Measurements from ENCODE around the gene PTPRU. TPM values are rescaled to one million over a fixed set of nuclear protein-coding genes. Genes with fewer than 3 reads are reported as not detected.

PTPRU gene
- polyA plus RNA-seq, 4 donors, result 10.1 to 20.1 (median 12.5) TPM

GRCh38 chr1:29243023-29243870 is 6.9 kb downstream of the PTPRU start:
- no peak for DNase-seq (ENCODE audit: low read depth in 4 of 4, low spot score in 3 of 4)

DNA sequence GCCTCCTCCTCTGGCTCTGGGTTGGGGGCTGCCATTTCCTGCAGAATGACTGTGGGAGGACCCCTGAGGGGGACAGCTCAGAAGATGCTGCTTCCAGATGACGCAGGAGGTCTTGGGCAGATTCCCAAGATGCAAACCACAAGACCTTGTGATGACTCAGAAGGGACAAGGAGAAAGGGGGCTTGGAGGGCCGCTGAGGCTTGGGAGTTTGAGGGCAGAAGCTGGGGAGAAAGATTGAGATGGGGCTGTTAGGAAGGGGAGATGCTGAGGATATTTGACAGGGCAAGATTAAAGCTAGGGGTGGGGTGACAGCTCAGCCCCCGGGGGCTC is 7.5 kb downstream of the PTPRU start:
- DNase-seq (ENCODE audit: low read depth in 4 of 4, low spot score in 3 of 4), result no peak

- DNase-seq (ENCODE audit: low read depth in 4 of 4, low spot score in 3 of 4), result no peak
These were observed 8.9 kb downstream of the PTPRU start for GRCh38 chr1:29245261-29245660.

- no peak for DNase-seq (ENCODE audit: low read depth in 4 of 4, low spot score in 3 of 4)
These were observed 9.6 kb downstream of the PTPRU start for GRCh38 chr1:29245876-29246275.

GRCh38 chr1:29247044-29247443 is 10.7 kb downstream of the PTPRU start:
- DNase-seq (ENCODE audit: low read depth in 4 of 4, low spot score in 3 of 4), result no peak

DNA sequence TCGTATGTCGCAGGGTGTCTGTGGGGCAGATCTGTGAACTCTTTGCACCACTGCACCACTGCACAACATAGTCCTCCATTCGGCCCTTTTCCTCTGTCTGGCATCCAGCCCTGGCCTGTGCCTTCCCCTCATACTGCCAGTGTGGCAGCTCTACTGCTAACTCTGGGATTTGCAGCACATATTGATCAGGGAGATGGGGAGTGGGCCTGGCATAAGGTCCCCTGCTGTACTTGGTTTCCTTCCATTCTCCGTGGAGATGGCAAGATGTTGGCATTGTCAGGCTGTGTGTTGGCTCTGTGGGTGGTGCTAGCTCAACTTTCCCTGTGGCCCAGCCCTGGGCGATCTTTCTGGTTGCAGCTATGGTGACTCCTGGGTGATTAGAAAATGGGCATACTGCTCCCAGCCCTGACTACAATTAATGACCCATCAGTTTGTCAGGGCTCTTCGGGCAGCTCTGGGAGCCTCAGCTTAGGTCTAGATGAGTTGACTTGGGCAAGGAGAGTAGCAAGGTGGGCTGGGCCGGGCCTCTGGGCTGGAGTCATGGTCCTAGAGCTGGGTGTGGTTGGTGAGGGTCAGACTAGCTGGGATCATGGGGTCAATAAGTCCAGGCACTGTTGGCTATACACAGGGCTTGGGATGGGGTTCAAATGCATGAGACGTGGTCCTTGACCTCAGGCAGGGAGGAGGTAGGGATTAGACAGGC is 11.4 kb downstream of the PTPRU start:
- DNase-seq (ENCODE audit: low read depth in 4 of 4, low spot score in 3 of 4), result no peak

- DNase-seq (ENCODE audit: low read depth in 4 of 4, low spot score in 3 of 4), result no peak
These were observed 12.1 kb downstream of the PTPRU start for GRCh38 chr1:29248409-29248808.

- DNase-seq (ENCODE audit: low read depth in 4 of 4, low spot score in 3 of 4), result no peak
These were observed 12.9 kb downstream of the PTPRU start for GRCh38 chr1:29249170-29249691.

- no peak for DNase-seq (ENCODE audit: low read depth in 4 of 4, low spot score in 3 of 4)
These were observed 13.7 kb downstream of the PTPRU start for GRCh38 chr1:29249951-29250581.

GRCh38 chr1:29251164-29252124 is 15.1 kb downstream of the PTPRU start:
- DNase-seq (ENCODE audit: low read depth in 4 of 4, low spot score in 3 of 4), result no peak

- DNase-seq (ENCODE audit: low read depth in 4 of 4, low spot score in 3 of 4), result no peak
These were observed 16.9 kb downstream of the PTPRU start for GRCh38 chr1:29253180-29253579.

DNA sequence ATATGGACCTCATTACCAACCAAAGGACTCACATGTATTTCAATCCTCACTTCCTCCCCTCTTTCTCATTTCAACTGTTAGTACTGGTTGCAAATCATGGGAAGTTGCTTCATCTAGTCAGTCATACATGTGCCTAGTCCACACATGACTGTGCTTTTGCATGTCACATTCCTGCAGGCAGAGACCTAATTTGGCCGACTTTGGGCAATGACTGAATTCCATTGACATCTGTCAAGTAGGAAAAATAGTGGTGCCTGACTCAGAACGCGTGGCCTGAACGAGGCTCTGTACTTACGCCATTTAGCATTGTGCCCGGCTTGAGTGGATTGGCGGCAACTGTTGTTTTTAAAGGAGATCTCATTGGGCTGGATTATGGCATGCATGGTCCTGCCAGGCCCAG is 18.0 kb downstream of the PTPRU start:
- no peak for DNase-seq (ENCODE audit: low read depth in 4 of 4, low spot score in 3 of 4)

GRCh38 chr1:29255134-29255666 is 18.9 kb downstream of the PTPRU start:
- no peak for DNase-seq (ENCODE audit: low read depth in 4 of 4, low spot score in 3 of 4)

- no peak for DNase-seq (ENCODE audit: low read depth in 4 of 4, low spot score in 3 of 4)
These were observed 20.1 kb downstream of the PTPRU start for GRCh38 chr1:29256394-29256793.

DNA sequence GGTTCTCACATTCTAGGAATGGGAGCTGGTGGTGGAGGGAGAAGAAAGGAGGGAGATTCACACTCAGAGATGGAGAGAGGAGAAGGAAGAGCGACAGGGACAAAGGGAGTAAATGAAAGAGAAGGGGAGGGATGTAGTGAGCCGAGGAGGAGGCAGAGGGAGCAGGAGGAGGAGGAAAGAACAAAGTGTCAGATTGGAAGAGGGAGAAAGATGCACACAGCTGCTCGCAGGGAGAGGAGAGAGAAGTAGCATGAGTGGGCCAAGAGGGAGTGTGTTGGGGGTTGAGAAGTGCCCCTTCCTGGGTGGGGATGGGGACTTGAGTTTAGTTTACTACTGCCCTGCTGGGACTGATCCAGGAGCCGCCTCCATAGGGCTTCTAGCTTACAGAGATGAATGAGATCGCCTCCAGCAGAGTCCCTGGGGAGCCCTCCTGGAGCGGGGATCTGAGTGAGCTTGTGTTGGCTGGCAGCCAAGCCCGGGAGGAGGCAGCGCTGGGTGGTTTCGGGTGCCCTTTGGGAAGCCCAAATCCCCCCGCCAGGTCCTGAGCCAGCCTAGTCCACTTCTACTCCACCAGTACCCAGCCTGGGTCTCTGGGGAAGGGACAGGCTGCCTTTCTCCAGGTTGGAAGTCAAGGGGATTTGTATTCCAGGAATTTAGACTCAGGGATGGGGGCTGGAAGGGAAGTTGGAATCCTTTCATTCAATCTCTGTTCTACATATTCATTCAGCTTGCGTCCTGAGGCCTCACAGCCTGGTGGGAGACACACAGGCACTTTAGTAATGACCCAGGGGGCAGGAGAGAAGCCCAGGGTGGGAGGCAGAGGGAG is 20.9 kb downstream of the PTPRU start:
- no peak for DNase-seq (ENCODE audit: low read depth in 4 of 4, low spot score in 3 of 4)

GRCh38 chr1:29258189-29258975 is 22.1 kb downstream of the PTPRU start:
- no peak for DNase-seq (ENCODE audit: low read depth in 4 of 4, low spot score in 3 of 4)

GRCh38 chr1:29258976-29259801 is 22.9 kb downstream of the PTPRU start:
- no peak for DNase-seq (ENCODE audit: low read depth in 4 of 4, low spot score in 3 of 4)
